DOHH2 (cell line): Measurements from ENCODE around the gene RBMX.

Source experiments
- H3F3A ChIP-seq: fragments of 200-600 bp; sonication (generic), shearing (Covaris generic); 2 replicates; pipeline ENCODE4 v1.6.0; 2016; ENCODE audit warnings: antibody characterized with exemption, mild to moderate bottlenecking; ENCODE audit not compliant: control insufficient read depth, insufficient read depth
- H3K27ac ChIP-seq: fragments of 200-600 bp; sonication (generic); 2 replicates; pipeline ENCODE4 v1.5.1; 2014; ENCODE audit warnings: low read depth, mild to moderate bottlenecking, low read length, moderate library complexity
- H3K27me3 ChIP-seq: fragments of 200-600 bp; sonication (generic); 2 replicates; pipeline ENCODE4 v1.6.1; 2014; ENCODE audit warnings: mild to moderate bottlenecking, low read length, mixed read lengths; ENCODE audit not compliant: control insufficient read depth
- H3K36me3 ChIP-seq: fragments of 200-600 bp; sonication (generic); 2 replicates; pipeline ENCODE4 v1.6.1; 2014; ENCODE audit warnings: mild to moderate bottlenecking, low read length, moderate library complexity, mixed read lengths; ENCODE audit not compliant: control insufficient read depth
- H3K4me1 ChIP-seq: fragments of 200-600 bp; sonication (generic); 2 replicates; pipeline ENCODE4 v1.6.1; 2014; ENCODE audit warnings: mild to moderate bottlenecking, low read length, mixed read lengths; ENCODE audit not compliant: control insufficient read depth
- H3K4me2 ChIP-seq: fragments of 200-600 bp; sonication (generic); 2 replicates; pipeline ENCODE4 v1.6.0; 2014; ENCODE audit warnings: mild to moderate bottlenecking, low read length, moderate library complexity
- H3K4me3 ChIP-seq: fragments of 200-600 bp; sonication (generic); 2 replicates; pipeline ENCODE4 v1.5.1; 2014; ENCODE audit warnings: mild to moderate bottlenecking, low read length, mixed read lengths
- H3K79me2 ChIP-seq: fragments of 200-600 bp; sonication (generic); 2 replicates; pipeline ENCODE4 v1.6.1; 2014; ENCODE audit warnings: mild to moderate bottlenecking, low read length, mixed read lengths; ENCODE audit not compliant: control insufficient read depth
- H3K9me2 ChIP-seq: fragments of 200-600 bp; sonication (generic); replicated peaks from 2 replicates; pipeline ENCODE4 v1.6.1; 2014; ENCODE audit warnings: mild to moderate bottlenecking, low read length, mixed read lengths; ENCODE audit not compliant: control insufficient read depth
- H3K9me3 ChIP-seq: fragments of 200-600 bp; sonication (generic); 2 replicates; pipeline ENCODE4 v1.6.1; 2014; ENCODE audit warnings: antibody characterized with exemption, low read length, mixed read lengths; ENCODE audit not compliant: control insufficient read depth, insufficient read depth
- H4K20me1 ChIP-seq: fragments of 200-600 bp; sonication (generic); 2 replicates; pipeline ENCODE4 v1.6.0; 2014; ENCODE audit warnings: low read depth, mild to moderate bottlenecking, antibody characterized with exemption, low read length, moderate library complexity; ENCODE audit not compliant: control insufficient read depth, insufficient read depth
- CTCF ChIP-seq: fragments of 200-600 bp; sonication (generic); IDR thresholded peaks from one replicate; pipeline ENCODE4 v1.5.1; 2014; ENCODE audit warnings: antibody characterized with exemption, mild to moderate bottlenecking, low read depth, low read length; ENCODE audit not compliant: poor library complexity, severe bottlenecking
- EZH2phosphoT487 ChIP-seq: fragments of 200-600 bp; sonication (generic); IDR thresholded peaks from 2 replicates; pipeline ENCODE4 v1.6.1; 2017; ENCODE audit warnings: borderline replicate concordance, mild to moderate bottlenecking, antibody characterized with exemption, low read length, moderate library complexity, mixed read lengths

The RBMX gene

GRCh38 chrX:136889269-136889668, 8.7 kb upstream of the RBMX start:
- Histone ChIP-seq H3K36me3 (no peaks in the 10 kb centered on the region), H3K27ac (no peak overlapping the region), H3K4me2 (no peak overlapping the region), H4K20me1 (no peaks in the 10 kb centered on the region), H3K9me3 (no peaks in the 10 kb centered on the region), H3K4me3 (no peak overlapping the region), H3K27me3 (no peaks in the 10 kb centered on the region), H3K9me2 (no peaks in the 10 kb centered on the region), H3F3A (no peaks in the 10 kb centered on the region), H3K4me1 (peaks cover 4% of the 10 kb centered on the region), H3K79me2 (no peaks in the 10 kb centered on the region)
- no peak for TF ChIP-seq CTCF
- TF ChIP-seq EZH2phosphoT487 = no peak

GRCh38 chrX:136880003-136880451, 498 bp downstream of the RBMX start:
- TF ChIP-seq EZH2phosphoT487 (no peak), CTCF (no peak)
- H3K4me2 ChIP-seq = peak overlapping the region; percentile 62
- peaks cover 4% of the 10 kb centered on the region; the same call in 1 of the 2 replicates for H3F3A ChIP-seq
- H3K4me3 ChIP-seq = peak overlapping the region; percentile 94
- H4K20me1 ChIP-seq = 0 out of 2 replicates have a peak, but pooled peaks cover 3% of the 10 kb centered on the region
- peaks cover 14% of the 10 kb centered on the region for H3K4me1 ChIP-seq
- no peaks in the 10 kb centered on the region for H3K27me3 ChIP-seq
- H3K36me3 ChIP-seq = peaks cover 54% of the 10 kb centered on the region
- H3K79me2 ChIP-seq = peaks cover 57% of the 10 kb centered on the region
- H3K9me2 ChIP-seq = no peaks in the 10 kb centered on the region
- H3K9me3 ChIP-seq = no peaks in the 10 kb centered on the region
- H3K27ac ChIP-seq = peak overlapping the region; percentile 87

GRCh38 chrX:136879001-136879687, 1.4 kb downstream of the RBMX start:
- H3K9me3 ChIP-seq = no peaks in the 10 kb centered on the region
- peaks cover 60% of the 10 kb centered on the region for H3K79me2 ChIP-seq
- TF ChIP-seq CTCF (no peak), EZH2phosphoT487 (no peak)
- peaks cover 16% of the 10 kb centered on the region for H3K4me1 ChIP-seq
- H4K20me1 ChIP-seq = 0 out of 2 replicates have a peak, but pooled peaks cover 3% of the 10 kb centered on the region
- peak overlapping the region; percentile 87 for H3K27ac ChIP-seq
- no peaks in the 10 kb centered on the region for H3K27me3 ChIP-seq
- peak overlapping the region; percentile 94 for H3K4me3 ChIP-seq
- H3K4me2 ChIP-seq = peak overlapping the region; percentile 62
- no peaks in the 10 kb centered on the region for H3K9me2 ChIP-seq
- H3F3A ChIP-seq = peaks cover 8% of the 10 kb centered on the region
- peaks cover 63% of the 10 kb centered on the region for H3K36me3 ChIP-seq
